Testis (tissue), 3 donors: ENCODE results near the gene THSD4. TPM values are rescaled to one million over a fixed set of nuclear protein-coding genes. Genes with fewer than 3 reads are reported as not detected.

Experiments
- DNase-seq: peaks from one replicate; pipeline ENCODE4 v3.0.0-alpha.2; 2019
- H3K27ac ChIP-seq, 2 donors: fragments of 200-600 bp; sonication (generic); one replicate each; pipeline ENCODE4 v1.5.1; 2019
- H3K27me3 ChIP-seq: fragments of 200-600 bp; sonication (generic); one replicate; pipeline ENCODE4 v1.5.1; 2019
- H3K36me3 ChIP-seq: fragments of 200-600 bp; sonication (generic); one replicate; pipeline ENCODE4 v1.5.1; 2017; ENCODE audit warnings: low read depth; ENCODE audit errors: missing control alignments
- H3K4me1 ChIP-seq: fragments of 200-600 bp; sonication (generic); one replicate; pipeline ENCODE4 v1.5.1; 2019
- H3K4me3 ChIP-seq, 2 donors: fragments of 200-600 bp; sonication (generic); one replicate each; pipeline ENCODE4 v1.5.1; 2017 to 2019
- H3K9me3 ChIP-seq: fragments of 200-600 bp; sonication (generic); one replicate; pipeline ENCODE4 v1.5.1; 2017
- POLR2A ChIP-seq: fragments of 450-650 bp; IDR thresholded peaks from one replicate; pipeline ENCODE4 v1.6.1; 2017; ENCODE audit warnings: antibody characterized with exemption, mild to moderate bottlenecking, moderate library complexity
- WGBS, 2 donors: methylation state at CpG; one replicate each; pipeline ENCODE4 v1.1.5; 2018; 5-methylcytosine and 5-hydroxymethylcytosine counted together
- intact Hi-C: fragments of 100-400 bp; cut with DNase I; formaldehyde crosslinking; loops from one replicate; pipeline ENCODE4 v1.15.1; 2023; ENCODE audit warnings: low total_unique reads
- polyA plus RNA-seq: library from polyadenylated mRNA; stranded (reverse); fragments of 350-450 nt; fragmentation: Illumina TruSeq; extraction: RNeasy Lipid Tissue Mini Kit (QIAGEN cat#74804); gene quantifications from one replicate; pipeline ENCODE4 v1.2.3, GENCODE V29; 2014; ENCODE audit warnings: low read depth, low replicate concordance; ENCODE audit not compliant: insufficient read depth
- total RNA-seq, 2 donors: library from RNA; depleted of rRNA; stranded (reverse); fragments of >200 nt; gene quantifications; one replicate each; pipeline ENCODE4 v1.2.3, GENCODE V29; 2016
- TF ChIP-seq, protein P1 (sequence below), 3 experiments: fragments of 450-650 bp in 2 of 3; fragments of 200-600 bp in 1 of 3; sonication (generic) in 1 of 3; IDR thresholded peaks; one replicate each; pipeline ENCODE4 v1.5.1; 2016 to 2019; ENCODE audit warnings: antibody characterized with exemption in 3 of 3, mild to moderate bottlenecking in 2 of 3, moderate library complexity in 1 of 3

THSD4 gene
- total and polyA plus RNA-seq, 3 donors from 2014 or later: 14.3 to 21.5 (median 18.2) TPM

DNA sequence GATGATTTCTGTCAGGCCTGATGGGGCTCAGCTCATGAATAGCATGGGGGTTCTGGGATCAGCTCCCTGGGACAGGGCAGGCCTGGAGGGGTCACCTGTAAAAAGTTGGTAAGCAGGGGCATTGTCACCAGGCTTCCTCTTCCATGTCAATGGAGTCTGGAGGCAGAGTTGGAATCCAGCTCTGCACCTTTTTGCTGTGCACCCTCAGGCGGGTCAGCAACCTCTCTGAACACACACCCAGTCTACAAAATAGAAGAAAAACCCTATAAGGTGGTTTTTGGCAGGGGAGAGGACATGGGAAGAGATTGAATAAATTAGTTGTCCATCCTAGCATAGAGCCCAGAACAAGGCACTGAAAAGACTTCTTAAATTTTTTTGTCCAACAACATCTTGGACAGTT is 617.9 kb downstream of the THSD4 start:
- H3K36me3 ChIP-seq: no peaks in the 10 kb centered on the region
- H3K27me3 ChIP-seq: no peaks in the 10 kb centered on the region
- TF ChIP-seq, protein P1, sequence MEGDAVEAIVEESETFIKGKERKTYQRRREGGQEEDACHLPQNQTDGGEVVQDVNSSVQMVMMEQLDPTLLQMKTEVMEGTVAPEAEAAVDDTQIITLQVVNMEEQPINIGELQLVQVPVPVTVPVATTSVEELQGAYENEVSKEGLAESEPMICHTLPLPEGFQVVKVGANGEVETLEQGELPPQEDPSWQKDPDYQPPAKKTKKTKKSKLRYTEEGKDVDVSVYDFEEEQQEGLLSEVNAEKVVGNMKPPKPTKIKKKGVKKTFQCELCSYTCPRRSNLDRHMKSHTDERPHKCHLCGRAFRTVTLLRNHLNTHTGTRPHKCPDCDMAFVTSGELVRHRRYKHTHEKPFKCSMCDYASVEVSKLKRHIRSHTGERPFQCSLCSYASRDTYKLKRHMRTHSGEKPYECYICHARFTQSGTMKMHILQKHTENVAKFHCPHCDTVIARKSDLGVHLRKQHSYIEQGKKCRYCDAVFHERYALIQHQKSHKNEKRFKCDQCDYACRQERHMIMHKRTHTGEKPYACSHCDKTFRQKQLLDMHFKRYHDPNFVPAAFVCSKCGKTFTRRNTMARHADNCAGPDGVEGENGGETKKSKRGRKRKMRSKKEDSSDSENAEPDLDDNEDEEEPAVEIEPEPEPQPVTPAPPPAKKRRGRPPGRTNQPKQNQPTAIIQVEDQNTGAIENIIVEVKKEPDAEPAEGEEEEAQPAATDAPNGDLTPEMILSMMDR (IDR thresholded peaks at IDR 0.05): no peak
- no peak for TF ChIP-seq POLR2A
- no peaks in the 10 kb centered on the region for H3K9me3 ChIP-seq
- intact Hi-C loops: loop anchor here (10.0 kb wide), 1 partner anchor 288 kb away; no protein-coding TSS in a partner anchor
- peaks cover 3% of the 10 kb centered on the region for H3K4me1 ChIP-seq
- no peak overlapping the region for H3K4me3 ChIP-seq
- 83 to 93% methylated on average over 1 of the region's 1 CpG for WGBS, 2 donors
- no peak for DNase-seq
- H3K27ac ChIP-seq: no peak overlapping the region

DNA sequence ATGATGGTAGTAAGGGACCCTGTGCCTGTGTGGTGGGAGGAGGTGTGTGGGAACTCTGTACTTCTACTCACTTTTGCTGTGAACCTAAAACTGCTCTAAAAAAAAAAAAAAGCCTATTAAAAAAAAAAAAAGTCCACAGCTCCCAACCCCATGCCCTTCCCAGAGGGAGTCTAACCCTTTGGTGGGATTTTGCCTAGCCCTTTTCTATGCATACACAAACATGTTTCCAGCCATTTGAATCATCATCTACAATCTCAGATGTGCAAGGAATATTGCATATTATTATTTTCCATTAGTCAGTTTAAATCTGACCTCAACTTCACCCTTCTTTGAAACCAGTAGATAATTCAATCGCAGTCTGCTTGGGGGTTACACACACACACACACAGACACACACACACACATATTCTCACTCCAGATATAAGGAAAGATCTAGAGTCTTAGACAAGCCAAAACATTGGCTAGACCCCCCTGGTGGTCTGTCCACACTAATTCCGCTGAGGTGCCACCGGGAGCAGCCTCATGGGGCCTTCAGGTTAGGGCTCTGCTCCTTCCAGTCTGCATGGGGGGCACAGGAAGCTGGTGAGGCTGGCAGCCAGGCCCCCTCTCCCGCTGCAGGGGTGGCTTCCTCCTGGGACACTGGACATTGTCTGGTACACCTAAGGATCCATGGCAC is 619.6 kb downstream of the THSD4 start:
- 86 to 87% methylated on average over 4 of the region's 4 CpGs for WGBS, 2 donors
- intact Hi-C loops: loop anchor here (10.0 kb wide), 1 partner anchor 290 kb away; no protein-coding TSS in a partner anchor

DNA sequence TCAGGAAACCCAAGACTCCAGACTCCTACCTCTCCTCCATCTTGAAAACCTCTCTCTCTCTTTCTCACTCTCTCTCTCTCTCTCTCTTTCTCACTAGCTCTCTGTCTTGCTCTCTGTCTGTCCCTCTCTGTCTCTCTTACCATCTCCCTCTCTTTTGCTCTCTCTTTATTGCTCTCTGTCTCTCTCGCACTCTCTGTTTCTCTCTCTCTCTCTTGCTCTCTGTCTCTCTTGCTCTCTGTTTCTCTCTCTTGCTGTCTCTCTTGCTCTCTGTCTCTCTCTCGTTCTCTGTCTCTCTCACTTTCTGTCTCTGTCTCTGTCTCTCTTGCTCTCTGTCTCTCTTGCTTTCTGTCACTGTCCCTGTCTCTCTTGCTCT is 620.1 kb downstream of the THSD4 start:
- no peaks in the 10 kb centered on the region for H3K4me1 ChIP-seq
- no peaks in the 10 kb centered on the region for H3K27me3 ChIP-seq
- no peak overlapping the region for H3K27ac ChIP-seq
- H3K4me3 ChIP-seq: no peak overlapping the region
- TF ChIP-seq, protein P1 (IDR thresholded peaks at IDR 0.05): no peak
- no peak for TF ChIP-seq POLR2A
- no peak for DNase-seq
- no peaks in the 10 kb centered on the region for H3K36me3 ChIP-seq
- 92 to 97% methylated on average over 2 of the region's 2 CpGs for WGBS, 2 donors
- intact Hi-C loops: loop anchor here (10.0 kb wide), 1 partner anchor 291 kb away; no protein-coding TSS in a partner anchor
- no peaks in the 10 kb centered on the region for H3K9me3 ChIP-seq

More for the DNA sequence above, 619.6 kb downstream of the THSD4 start:
- Histone ChIP-seq H3K27me3 (no peaks in the 10 kb centered on the region), H3K27ac (no peak overlapping the region), H3K4me1 (peaks cover 3% of the 10 kb centered on the region), H3K36me3 (no peaks in the 10 kb centered on the region), H3K9me3 (no peaks in the 10 kb centered on the region), H3K4me3 (no peak overlapping the region)
- no peak for DNase-seq
- no peak for TF ChIP-seq POLR2A
- TF ChIP-seq, protein P1 (IDR thresholded peaks at IDR 0.05): no peak

DNA sequence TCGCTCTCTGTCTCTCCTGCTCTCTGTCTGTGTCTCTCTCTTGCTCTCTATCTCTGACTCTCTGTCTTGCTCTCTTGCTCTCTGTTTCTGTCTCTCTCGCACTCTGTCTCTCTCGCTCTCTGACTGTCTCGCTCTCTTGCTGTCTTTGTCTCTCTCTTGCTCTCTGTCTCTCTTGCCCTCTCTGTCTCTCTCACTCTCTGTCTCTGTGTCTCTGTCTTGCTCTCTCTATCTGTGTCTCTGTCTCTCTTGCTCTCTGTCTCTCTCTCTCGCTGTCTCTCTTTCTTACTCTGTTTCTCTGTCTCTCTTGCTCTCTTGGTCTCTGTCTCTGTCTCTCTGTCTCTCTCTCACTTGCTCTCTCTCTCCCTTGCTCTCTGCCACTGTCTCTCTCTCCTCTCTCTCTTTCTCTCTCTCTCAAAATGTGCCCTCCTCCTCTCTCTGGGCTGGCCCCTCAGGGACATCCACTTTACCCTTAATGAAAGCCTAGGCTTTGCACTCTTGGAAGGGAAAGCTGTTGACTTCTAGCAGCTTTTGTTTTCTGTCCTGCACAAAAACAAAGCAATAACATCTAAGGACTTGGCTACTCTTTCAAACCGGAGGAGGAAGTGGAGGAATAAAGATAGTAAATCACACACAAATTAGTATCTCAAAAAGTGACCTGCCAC is 621.1 kb downstream of the THSD4 start:
- intact Hi-C loops: loop anchor here (10.0 kb wide), 1 partner anchor 292 kb away; no protein-coding TSS in a partner anchor
- 84 to 87% methylated on average over 6 of the region's 6 CpGs for WGBS, 2 donors
- H3K27me3 ChIP-seq: no peaks in the 10 kb centered on the region
- H3K9me3 ChIP-seq: no peaks in the 10 kb centered on the region
- no peak overlapping the region for H3K4me3 ChIP-seq
- no peaks in the 10 kb centered on the region for H3K4me1 ChIP-seq
- no peak for TF ChIP-seq POLR2A
- TF ChIP-seq, protein P1 (IDR thresholded peaks at IDR 0.05): no peak
- DNase-seq: no peak
- no peak overlapping the region for H3K27ac ChIP-seq
- H3K36me3 ChIP-seq: no peaks in the 10 kb centered on the region
